GM12891 (cell line): ENCODE results near the gene LMF2.
"Not testable (repeated sequence)": the region's sequence is repeated elsewhere in the genome, so short reads cannot be mapped to it uniquely, and the experiment has no call there.

Experiments used
- DNase-seq: peaks from one replicate; pipeline ENCODE4 v3.0.0; 2011; ENCODE audit warnings: low spot score; ENCODE audit not compliant: insufficient read length
- FAIRE-seq: peaks from 2 replicates; lab custom pipeline; 2011; peaks lifted over from hg19 to GRCh38; lab: Jason Lieb, UNC
- PAX5 ChIP-seq: IDR thresholded peaks from 2 replicates; pipeline ENCODE4 v1.6.1; 2011; ENCODE audit warnings: low read length, moderate library complexity, mild to moderate bottlenecking; ENCODE audit not compliant: insufficient read depth, severe bottlenecking
- POLR2A ChIP-seq: IDR thresholded peaks from 2 replicates; pipeline ENCODE4 v1.6.1; 2011; ENCODE audit warnings: low read depth, low read length, control low read depth
- POLR2AphosphoS5 ChIP-seq: IDR thresholded peaks from 2 replicates; pipeline ENCODE4 v1.6.1; 2011; ENCODE audit warnings: low read depth, low read length, control low read depth
- POU2F2 ChIP-seq: IDR thresholded peaks from 2 replicates; pipeline ENCODE4 v1.6.1; 2011; ENCODE audit warnings: low read depth, mild to moderate bottlenecking, control low read depth, low read length, moderate library complexity
- SPI1 ChIP-seq: IDR thresholded peaks from 2 replicates; pipeline ENCODE4 v1.6.1; 2011; ENCODE audit warnings: low read depth, low read length, control low read depth
- TAF1 ChIP-seq: IDR thresholded peaks from 2 replicates; pipeline ENCODE4 v1.6.1; 2011; ENCODE audit warnings: low read depth, low read length, control low read depth

LMF2 gene

GRCh38 chr22:50535113-50535512 lies 27.6 kb upstream of the LMF2 start:
- DNase-seq (no peak), FAIRE-seq (peak; percentile 28)
- TF ChIP-seq POLR2AphosphoS5 (no peak), POU2F2 (no peak), POLR2A (no peak), PAX5 (no peak), TAF1 (no peak), SPI1 (no peak)

GRCh38 chr22:50533856-50534711 lies 26.6 kb upstream of the LMF2 start:
- FAIRE-seq: peak; percentile 95
- peak; percentile 54; the same call in 1 of the 2 replicates for TF ChIP-seq POLR2A
- DNase-seq: not testable (repeated sequence)

- no peak for DNase-seq
- peak; percentile 69 for FAIRE-seq
- TF ChIP-seq POLR2A (no peak), POLR2AphosphoS5 (no peak), TAF1 (no peak), SPI1 (no peak), PAX5 (no peak), POU2F2 (no peak)
Observed at GRCh38 chr22:50532824-50533796, 25.6 kb upstream of the LMF2 start.

- DNase-seq (peak; percentile 13), FAIRE-seq (peak; percentile 28)
- TF ChIP-seq TAF1 (peak; percentile 27; the same call in 1 of the 2 replicates), POLR2A (peak; percentile 50), SPI1 (no peak), POU2F2 (peak; percentile 47; the same call in 1 of the 2 replicates), POLR2AphosphoS5 (no peak)
Observed at GRCh38 chr22:50531962-50532674, 24.6 kb upstream of the LMF2 start.

- FAIRE-seq (peak; percentile 98), DNase-seq (peak; percentile 52)
- 0 out of 2 replicates have a peak, but pooled peaks have one; percentile 49 for TF ChIP-seq POLR2AphosphoS5
- TF ChIP-seq PAX5: no peak
- peak; percentile 53 for TF ChIP-seq POLR2A
- 0 out of 2 replicates have a peak, but pooled peaks have one; percentile 26 for TF ChIP-seq POU2F2
- TF ChIP-seq SPI1: no peak
- TF ChIP-seq TAF1: peak; percentile 55
Observed at GRCh38 chr22:50531546-50531961, 24.1 kb upstream of the LMF2 start.

GRCh38 chr22:50530877-50531545 lies 23.5 kb upstream of the LMF2 start:
- peak; percentile 69 for DNase-seq
- TF ChIP-seq PAX5: no peak
- peak; percentile 75 for TF ChIP-seq POLR2A
- TF ChIP-seq POLR2AphosphoS5: peak; percentile 88
- FAIRE-seq: no peak

GRCh38 chr22:50530580-50530876 lies 23.0 kb upstream of the LMF2 start:
- DNase-seq (no peak), FAIRE-seq (no peak)
- TF ChIP-seq POU2F2: no peak
- no peak for TF ChIP-seq TAF1
- no peak for TF ChIP-seq PAX5
- no peak for TF ChIP-seq POLR2AphosphoS5
- no peak for TF ChIP-seq SPI1
- no peak for TF ChIP-seq POLR2A

GRCh38 chr22:50529897-50530579 lies 22.5 kb upstream of the LMF2 start, which contains the start of gene TYMP:
TYMP (minus strand) TSS chr22:50530012; CDS start chr22:50529709, 303 bp downstream.
- DNase-seq (peak; percentile 65), FAIRE-seq (no peak)
- TF ChIP-seq POLR2AphosphoS5: peak; percentile 61; the same call in 1 of the 2 replicates
- TF ChIP-seq PAX5: no peak
- peak; percentile 35 for TF ChIP-seq POU2F2
- no peak; the same call in 1 of the 2 replicates for TF ChIP-seq POLR2A
- peak; percentile 59; the same call in 1 of the 2 replicates for TF ChIP-seq TAF1
- TF ChIP-seq SPI1: no peak

- no peak for TF ChIP-seq SPI1
- TF ChIP-seq POLR2AphosphoS5: no peak
- TF ChIP-seq POLR2A: no peak; the same call in none of the 2 replicates
- TF ChIP-seq PAX5: no peak
- TF ChIP-seq POU2F2: no peak
- TF ChIP-seq TAF1: no peak
- no peak for DNase-seq
- no peak for FAIRE-seq
Observed at GRCh38 chr22:50529416-50529896, 22.0 kb upstream of the LMF2 start.
